Psoas muscle (tissue), 8 donors: ENCODE results near the gene CLEC11A. TPM values are rescaled to one million over a fixed set of nuclear protein-coding genes. Genes with fewer than 3 reads are reported as not detected.

Experiments used
- ATAC-seq, 4 donors: fragments of 200-7000 bp; cut with Tn5 transposase; one replicate each; pipeline ENCODE4 v1.9.1; 2020; ENCODE audit warnings: moderate library complexity in 3 of 4, mild to moderate bottlenecking in 2 of 4
- DNase-seq, 2 donors: peaks; one replicate each; pipeline ENCODE4 v3.0.0-alpha.2; 2020
- H3K27ac ChIP-seq: fragments of 200-600 bp; one replicate; pipeline ENCODE4 v1.8.0; 2022
- H3K27me3 ChIP-seq, 3 donors: fragments of 200-600 bp in 1 of 3; one replicate each; pipeline versions ENCODE4 v1.6.1 to v1.8.0; 2013 to 2022; ENCODE audit warnings: low read length in 2 of 3, mild to moderate bottlenecking in 2 of 3, moderate library complexity in 1 of 3; ENCODE audit not compliant: insufficient read depth in 3 of 3
- H3K36me3 ChIP-seq, 2 donors: fragments of 200-600 bp in 1 of 2; one replicate each; pipeline versions ENCODE4 v1.6.1 to v1.8.0; 2013 to 2022; ENCODE audit warnings: low read depth in 1 of 2, mild to moderate bottlenecking in 1 of 2, moderate library complexity in 1 of 2; ENCODE audit not compliant: insufficient read depth in 1 of 2
- H3K4me1 ChIP-seq: fragments of 200-600 bp; one replicate; pipeline ENCODE4 v1.8.0; 2022
- H3K4me3 ChIP-seq: fragments of 200-600 bp; one replicate; pipeline ENCODE4 v1.8.0; 2022; ENCODE audit warnings: mild to moderate bottlenecking
- H3K9me3 ChIP-seq: fragments of 200-600 bp; one replicate; pipeline ENCODE4 v1.8.0; 2022
- WGBS, 3 donors: extraction: QIAGEN DNeasy Blood & Tissue Kit; methylation state at CpG; one replicate each; pipeline versions ENCODE4 v1.1.6 to v1.1.7; 2013; 5-methylcytosine and 5-hydroxymethylcytosine counted together
- intact Hi-C, 2 donors: fragments of 100-400 bp; cut with DNase I; formaldehyde crosslinking; loops; one replicate each; pipeline versions ENCODE4 v1.11.0 to v1.14.2; 2022
- polyA plus RNA-seq, 3 donors: library from polyadenylated mRNA; stranded (reverse); fragments of 200-250 nt; gene quantifications; one replicate each; pipeline ENCODE4 v1.2.3, GENCODE V29; 2013
- total RNA-seq, 4 donors: library from RNA; stranded (reverse); fragmentation: NEBNext Ultra II Directional in 2 of 4; extraction: Animal tissue kit (Norgen Biotek cat#: 25700) in 2 of 4; gene quantifications; one replicate each; pipeline versions ENCODE4 v1.2.1 to v1.2.4, GENCODE V29; 2021 to 2023
- TF ChIP-seq, protein P1 (sequence below): fragments of 200-600 bp; IDR thresholded peaks from one replicate; pipeline ENCODE4 v1.8.0; 2022; ENCODE audit warnings: antibody characterized with exemption
- donor health status: healthy with polysubstance abuse.
- donor health status: DM: no; HTN: no; CAD: no; lungs with moderate emphysema.
- donor health status: Bipolar disorder and iron deficiency.
- donor health status: healthy.
- donor health status: DM: yes; HTN: yes; CAD: no.
- donor health status: DM: no; HTN: no; CAD: no.
- donor health status: DM: no; HTN: no; CAD: no.
- donor health status: DM: yes; HTN: yes; CAD: no.

The CLEC11A gene
- total and polyA plus RNA-seq, 7 donors: 0.83 to 4.5 (median 1.7) TPM

DNA sequence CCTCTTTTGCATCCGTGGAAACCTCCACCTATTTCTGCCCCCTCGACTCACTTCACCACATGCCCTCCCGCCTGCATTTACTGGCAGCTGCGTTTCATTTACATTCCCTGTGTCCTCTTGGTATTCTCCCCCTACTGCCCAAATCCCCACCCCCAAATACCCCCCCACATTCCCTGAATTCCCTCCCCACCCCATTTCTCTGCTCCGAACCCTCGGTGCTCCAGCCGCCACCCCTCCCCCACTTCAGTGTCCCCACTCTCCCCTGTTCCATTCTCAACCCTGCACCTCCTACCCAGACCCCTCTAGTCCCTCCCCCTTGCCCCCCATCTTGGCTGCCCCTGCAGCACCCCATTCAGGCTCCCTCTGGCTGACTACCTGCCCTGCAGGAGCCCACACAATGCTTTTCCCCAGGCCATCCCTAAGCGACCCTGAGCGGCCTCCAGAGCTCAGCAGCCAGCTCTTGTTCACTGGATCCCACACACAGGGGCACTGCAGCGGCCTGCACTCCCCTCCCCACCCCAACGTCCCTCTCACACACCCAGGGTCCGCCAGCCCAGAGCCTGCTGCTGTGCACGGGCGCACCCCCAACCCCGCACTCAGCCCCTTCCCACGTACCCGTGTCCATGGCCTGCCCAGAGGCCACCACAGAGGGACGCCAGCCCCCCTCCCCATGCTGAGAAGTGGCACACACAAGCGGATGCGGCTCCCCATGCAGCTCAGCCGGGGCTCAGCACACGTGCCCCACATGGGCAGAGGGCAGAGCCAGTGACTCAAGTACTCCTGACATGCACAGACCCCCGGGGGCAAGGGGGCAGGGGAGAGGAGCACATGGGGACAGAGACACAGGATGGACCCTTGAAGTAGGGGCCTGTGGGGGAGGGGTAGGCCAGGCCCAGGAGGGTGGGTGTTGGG lies 29.8 kb upstream of the CLEC11A start:
- no peak overlapping the region for H3K27ac ChIP-seq
- DNase-seq: peak in 1 of 2 donors; percentile 29
- intact Hi-C loops: no loop called here
- no peaks in the 10 kb centered on the region for H3K9me3 ChIP-seq
- H3K27me3 ChIP-seq: peaks cover 0 to 46% (median 20%) of the 10 kb centered on the region in 3 donors
- H3K4me3 ChIP-seq: no peak overlapping the region
- no peak for ATAC-seq
- WGBS, 3 donors: 5 to 9% (median 6%) methylated on average over 20 to 23 of the region's 23 CpGs
- H3K4me1 ChIP-seq: no peaks in the 10 kb centered on the region
- H3K36me3 ChIP-seq: no peaks in the 10 kb centered on the region
- TF ChIP-seq, protein P1, sequence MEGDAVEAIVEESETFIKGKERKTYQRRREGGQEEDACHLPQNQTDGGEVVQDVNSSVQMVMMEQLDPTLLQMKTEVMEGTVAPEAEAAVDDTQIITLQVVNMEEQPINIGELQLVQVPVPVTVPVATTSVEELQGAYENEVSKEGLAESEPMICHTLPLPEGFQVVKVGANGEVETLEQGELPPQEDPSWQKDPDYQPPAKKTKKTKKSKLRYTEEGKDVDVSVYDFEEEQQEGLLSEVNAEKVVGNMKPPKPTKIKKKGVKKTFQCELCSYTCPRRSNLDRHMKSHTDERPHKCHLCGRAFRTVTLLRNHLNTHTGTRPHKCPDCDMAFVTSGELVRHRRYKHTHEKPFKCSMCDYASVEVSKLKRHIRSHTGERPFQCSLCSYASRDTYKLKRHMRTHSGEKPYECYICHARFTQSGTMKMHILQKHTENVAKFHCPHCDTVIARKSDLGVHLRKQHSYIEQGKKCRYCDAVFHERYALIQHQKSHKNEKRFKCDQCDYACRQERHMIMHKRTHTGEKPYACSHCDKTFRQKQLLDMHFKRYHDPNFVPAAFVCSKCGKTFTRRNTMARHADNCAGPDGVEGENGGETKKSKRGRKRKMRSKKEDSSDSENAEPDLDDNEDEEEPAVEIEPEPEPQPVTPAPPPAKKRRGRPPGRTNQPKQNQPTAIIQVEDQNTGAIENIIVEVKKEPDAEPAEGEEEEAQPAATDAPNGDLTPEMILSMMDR: no peak

DNA sequence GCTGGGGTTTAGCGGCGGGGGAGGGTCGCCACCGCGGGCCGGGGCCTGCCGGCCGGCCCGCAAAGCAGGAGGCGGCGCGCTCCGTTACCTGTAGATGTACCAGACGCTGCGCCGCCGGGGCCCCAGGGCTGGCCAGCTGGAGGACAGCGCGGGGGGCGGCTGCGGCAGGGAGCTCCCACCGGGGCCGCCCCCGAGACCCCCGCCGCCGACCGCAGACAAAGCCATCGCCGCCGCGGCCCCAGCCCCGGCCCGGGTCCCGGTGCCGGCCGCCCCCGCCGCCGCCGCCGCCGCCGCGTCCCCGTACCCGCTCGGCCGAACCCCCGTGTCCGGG lies 28.4 kb upstream of the CLEC11A start:
- WGBS, 3 donors: 2 to 4% (median 3%) methylated on average over 10 to 51 of the region's 51 CpGs
- Histone ChIP-seq H3K27ac (no peak overlapping the region), H3K4me1 (no peaks in the 10 kb centered on the region), H3K9me3 (no peaks in the 10 kb centered on the region), H3K27me3 (peaks cover 0 to 46% (median 20%) of the 10 kb centered on the region in 3 donors), H3K36me3 (no peaks in the 10 kb centered on the region), H3K4me3 (no peak overlapping the region)
- peak in 1 of 2 donors; percentile 20 for DNase-seq
- intact Hi-C loops: no loop called here
- no peak for ATAC-seq
- TF ChIP-seq, protein P1: no peak

DNA sequence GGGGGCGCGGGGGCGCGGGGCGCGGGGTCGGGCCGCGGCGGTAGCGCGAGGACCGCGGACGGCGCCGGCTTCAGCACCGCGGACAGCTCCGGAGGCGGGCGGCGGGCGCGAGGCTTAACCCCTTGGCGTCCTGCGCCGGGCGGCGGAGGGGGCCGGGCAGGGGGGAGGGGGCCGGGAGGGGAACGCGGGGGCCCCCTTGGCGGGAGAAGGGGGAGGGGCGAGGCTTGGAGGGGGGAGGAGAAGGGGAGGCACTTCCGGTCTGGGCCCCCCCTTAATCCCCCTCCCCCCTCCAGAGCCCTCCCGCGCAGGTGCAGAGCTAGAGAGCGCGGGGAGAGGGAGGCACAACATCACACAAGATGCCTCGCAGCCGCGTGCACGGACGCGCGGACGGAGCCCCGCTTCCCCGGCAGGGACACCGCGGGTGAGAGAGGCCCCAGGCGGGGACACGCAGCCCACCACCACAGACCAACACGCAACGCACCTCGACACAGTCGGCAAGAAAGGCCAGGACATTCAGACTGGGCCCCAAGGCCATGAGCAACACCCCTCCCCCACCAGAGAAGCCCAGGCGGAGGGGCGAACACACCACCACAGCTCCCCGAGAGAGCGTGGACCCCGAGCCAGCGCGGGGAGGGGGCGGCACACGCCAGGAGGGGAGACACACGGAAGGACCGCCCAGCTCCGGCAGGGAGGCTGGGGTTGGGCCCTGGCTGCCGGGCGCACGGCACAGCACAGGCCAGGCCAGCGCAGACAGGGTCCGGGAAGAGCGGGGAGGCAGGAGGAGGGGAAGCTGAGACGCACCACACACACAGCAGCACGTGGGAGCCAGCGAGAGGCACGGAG lies 27.7 kb upstream of the CLEC11A start:
- Histone ChIP-seq H3K27me3 (peaks cover 0 to 46% (median 20%) of the 10 kb centered on the region in 3 donors), H3K4me3 (no peak overlapping the region)

DNA sequence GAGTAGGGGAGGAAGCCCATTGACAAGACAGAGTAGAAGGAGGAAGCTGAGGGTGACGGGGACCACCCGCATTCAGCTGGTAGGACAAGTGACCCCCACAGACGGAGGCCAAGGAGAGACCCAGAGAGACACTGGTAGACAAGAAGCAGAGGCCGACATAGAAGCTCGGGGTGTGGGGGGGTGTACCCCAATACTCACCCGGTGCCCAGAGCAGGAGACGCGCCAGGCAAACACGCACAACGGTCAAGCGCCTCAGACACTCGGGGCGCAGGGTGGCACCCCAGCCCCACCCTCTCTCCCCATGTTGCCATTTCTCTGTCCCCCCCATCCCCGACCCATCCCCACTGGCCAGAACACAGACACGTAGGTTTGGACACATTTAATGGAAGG lies 27.1 kb upstream of the CLEC11A start:
- Histone ChIP-seq H3K36me3 (no peaks in the 10 kb centered on the region), H3K4me1 (no peaks in the 10 kb centered on the region), H3K4me3 (no peak overlapping the region), H3K9me3 (no peaks in the 10 kb centered on the region), H3K27me3 (peaks cover 0 to 42% (median 20%) of the 10 kb centered on the region in 3 donors), H3K27ac (no peak overlapping the region)
- ATAC-seq (no peak), DNase-seq (no peak)
- intact Hi-C loops: no loop called here
- TF ChIP-seq, protein P1: no peak
- 51 to 66% (median 53%) methylated on average over 14 to 15 of the region's 15 CpGs for WGBS, 3 donors

More for the DNA sequence above, 27.7 kb upstream of the CLEC11A start:
- H3K9me3 ChIP-seq: no peaks in the 10 kb centered on the region
- TF ChIP-seq, protein P1: no peak
- no peaks in the 10 kb centered on the region for H3K36me3 ChIP-seq
- peak in 1 of 2 donors; percentile 45 for DNase-seq
- H3K27ac ChIP-seq: no peak overlapping the region
- H3K4me1 ChIP-seq: no peaks in the 10 kb centered on the region
- 2 to 3% (median 2%) methylated on average over 38 to 77 of the region's 81 CpGs for WGBS, 3 donors
- intact Hi-C loops: no loop called here
- ATAC-seq: no peak
